ENCODE results near the gene DIAPH3. TPM values are rescaled to one million over a fixed set of nuclear protein-coding genes. Genes with fewer than 3 reads are reported as not detected.
A peak's percentile ranks its signal among the peaks of the same experiment; 100 is the strongest.
"Not testable (repeated sequence)": the region's sequence is repeated elsewhere in the genome, so short reads cannot be mapped to it uniquely, and the experiment has no call there.

Gene DIAPH3
- total RNA-seq: 0.15 TPM

DNA sequence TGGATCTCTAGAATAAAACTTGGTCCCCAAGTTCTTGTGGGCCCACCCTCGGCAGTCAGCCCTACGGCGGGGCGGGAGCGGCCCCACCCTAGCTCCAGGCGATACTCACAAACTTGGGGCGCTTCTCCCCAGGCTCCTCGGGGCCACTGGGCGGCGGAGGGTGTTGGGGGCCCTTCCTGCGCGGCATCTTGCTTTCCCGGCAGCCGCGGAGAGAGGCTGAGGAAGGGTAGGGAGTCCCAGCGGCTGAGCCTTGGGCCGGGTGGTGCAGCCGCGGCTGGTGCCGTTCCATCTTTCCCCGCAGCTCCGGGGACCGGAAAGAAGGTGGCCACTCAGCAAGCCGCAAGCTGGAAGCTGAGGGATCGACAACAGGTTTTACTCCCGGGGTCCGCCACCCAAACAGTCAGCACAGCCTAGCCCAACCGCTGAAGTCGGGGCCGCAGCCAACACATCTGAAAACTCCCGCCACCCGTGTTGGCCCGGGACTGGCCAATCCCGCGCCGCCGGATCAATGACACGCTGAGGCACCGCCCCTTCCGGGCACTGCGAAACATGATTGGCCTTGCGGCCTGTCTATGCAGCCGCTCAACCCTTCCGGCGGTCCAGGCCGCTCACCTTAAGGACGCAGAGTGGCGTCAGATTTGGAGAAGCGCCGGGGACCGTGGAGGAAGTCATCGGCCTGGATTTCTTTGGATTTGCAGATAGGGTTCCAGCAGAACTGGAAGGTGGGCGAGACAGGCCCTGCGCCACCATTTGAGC, at the start of gene DIAPH3:
DIAPH3 (minus strand) TSS at position 451 of the 756 bp plus-strand sequence; CDS start at position 289, 162 bp downstream.
- DNase-seq (ENCODE audit: low spot score): peak; percentile 98
- ATAC-seq: peak; percentile 99

GRCh38 chr13:60213236-60213744, 49.6 kb upstream of the DIAPH3 start:
- ATAC-seq (no peak), DNase-seq (ENCODE audit: low spot score) (no peak)

- no peak for DNase-seq (ENCODE audit: low spot score)
- no peak for ATAC-seq
These were observed 47.8 kb upstream of the DIAPH3 start for GRCh38 chr13:60211548-60211947.

DNA sequence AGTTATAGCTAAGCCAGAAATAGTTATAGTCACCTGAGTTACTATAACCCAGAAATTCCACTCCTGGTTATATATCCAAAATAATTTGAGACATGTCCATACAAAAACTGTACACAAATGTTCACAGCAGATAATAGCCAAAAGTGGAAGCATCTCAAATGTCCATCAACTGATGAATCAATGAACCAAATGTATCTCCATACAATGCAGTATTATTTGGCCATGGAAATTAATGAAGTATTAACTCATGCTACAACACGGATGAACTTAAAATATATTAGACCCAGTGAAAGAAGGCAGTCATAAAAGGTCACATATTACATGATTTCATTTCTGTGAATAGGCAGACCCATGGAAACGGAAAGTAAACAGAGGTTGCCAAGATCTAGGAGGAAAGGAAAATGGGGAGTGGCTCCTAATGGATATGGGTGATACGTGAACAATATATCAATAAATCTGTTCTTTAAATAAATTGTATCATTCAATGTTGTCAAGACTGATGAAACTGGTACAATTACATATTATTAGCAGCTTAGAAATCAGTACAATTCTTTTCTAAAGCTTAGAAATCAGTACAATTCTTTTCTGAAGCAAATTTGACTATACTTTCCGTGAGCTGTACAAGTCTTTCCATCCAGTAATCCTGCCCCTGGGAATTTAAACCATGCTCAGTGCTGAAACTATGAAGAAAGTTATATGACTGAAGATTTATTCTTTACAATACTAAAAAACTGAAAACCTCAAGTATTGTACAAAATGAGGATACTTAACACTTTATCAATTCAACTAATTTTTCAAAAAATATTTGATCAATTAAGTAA, 47.0 kb upstream of the DIAPH3 start:
- DNase-seq (ENCODE audit: low spot score) (no peak), ATAC-seq (no peak)

- ATAC-seq; DNase-seq (ENCODE audit: low spot score): not testable (repeated sequence)
These were observed 41.8 kb upstream of the DIAPH3 start for GRCh38 chr13:60205499-60205898.

DNA sequence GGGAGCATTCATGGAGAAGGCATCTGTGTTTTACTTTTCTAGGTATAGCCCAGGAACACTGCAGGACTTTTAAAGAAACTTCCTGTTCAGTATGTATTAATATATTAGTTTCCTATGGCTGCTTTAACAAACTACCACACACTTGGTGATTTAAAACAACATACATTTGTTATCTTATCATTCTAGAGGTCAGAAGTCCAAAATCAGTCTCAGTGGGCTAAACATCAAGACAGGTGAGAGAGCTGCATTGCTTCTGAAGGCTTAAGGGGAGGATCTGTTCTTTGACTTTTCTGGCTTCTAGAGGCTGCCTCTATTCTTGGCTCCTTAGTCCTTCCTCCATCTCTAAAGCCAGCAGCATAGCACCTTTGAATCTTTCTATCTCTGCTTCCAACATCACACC, 37.6 kb upstream of the DIAPH3 start:
- ATAC-seq (no peak), DNase-seq (ENCODE audit: low spot score) (no peak)

DNA sequence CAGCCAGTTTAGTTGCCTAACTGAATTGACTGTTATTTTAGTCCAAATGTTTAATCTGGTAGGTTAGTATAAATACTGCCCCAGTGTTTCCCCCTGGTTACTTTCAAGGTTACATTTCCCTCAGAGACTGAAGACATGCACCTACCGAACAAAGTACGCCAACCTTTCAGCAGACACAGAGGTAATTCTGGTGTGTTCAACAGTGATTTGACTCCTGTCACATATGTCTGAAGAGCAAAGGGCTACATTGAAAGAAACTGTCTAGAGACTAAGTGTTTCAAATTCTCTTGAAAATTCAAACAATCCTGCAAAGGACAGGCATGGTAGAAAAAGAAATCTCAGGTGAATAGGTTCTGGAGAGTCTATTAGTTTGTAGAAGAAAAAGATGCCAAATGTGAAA, 32.2 kb upstream of the DIAPH3 start:
- not testable (repeated sequence) for DNase-seq (ENCODE audit: low spot score); ATAC-seq

DNA sequence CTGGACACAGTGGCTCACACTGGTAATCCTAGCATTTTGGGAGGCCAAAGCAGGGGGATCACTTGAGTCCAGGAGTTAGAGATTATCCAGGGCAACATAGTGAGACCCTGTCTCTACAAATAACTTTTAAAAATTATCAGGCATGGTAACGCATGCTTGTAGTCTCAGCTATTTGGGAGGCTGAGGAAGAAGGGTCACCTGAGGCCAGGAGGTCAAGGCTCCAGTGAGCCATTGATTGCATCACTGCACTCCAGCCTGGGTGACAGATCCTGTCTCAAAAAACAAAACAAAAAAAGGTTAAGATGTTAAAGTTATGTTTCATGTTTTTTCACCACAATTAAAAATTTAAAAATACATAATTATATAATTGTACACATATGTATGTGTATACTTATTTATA, 19.2 kb upstream of the DIAPH3 start:
- DNase-seq (ENCODE audit: low spot score) (no peak), ATAC-seq (no peak)

- DNase-seq (ENCODE audit: low spot score) (no peak), ATAC-seq (no peak)
These were observed 14.6 kb upstream of the DIAPH3 start for GRCh38 chr13:60178327-60178726.

DNA sequence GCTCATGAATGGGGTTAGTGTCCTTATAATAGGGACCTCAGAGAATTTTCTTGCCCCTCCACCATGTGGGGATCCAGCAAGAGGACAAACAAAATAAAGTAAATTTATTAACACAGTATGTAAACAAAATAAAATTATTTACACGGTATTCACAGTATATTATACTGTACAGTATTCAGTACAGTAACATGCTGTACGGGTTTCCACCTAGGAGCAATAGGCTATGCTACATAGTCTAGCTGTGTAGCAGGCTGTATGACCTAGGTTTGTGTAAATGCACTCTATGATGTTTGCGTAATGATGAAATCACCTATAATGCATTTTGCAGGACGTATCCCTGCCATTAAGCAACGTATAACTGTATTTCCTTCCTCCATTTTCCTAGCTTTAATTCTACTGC, 11.8 kb upstream of the DIAPH3 start:
- DNase-seq (ENCODE audit: low spot score) (no peak), ATAC-seq (no peak)

- DNase-seq (ENCODE audit: low spot score): no peak
- no peak for ATAC-seq
These were observed 10.4 kb upstream of the DIAPH3 start for GRCh38 chr13:60174113-60174512.

- DNase-seq (ENCODE audit: low spot score) (no peak), ATAC-seq (no peak)
These were observed 8.4 kb upstream of the DIAPH3 start for GRCh38 chr13:60172111-60172510.

GRCh38 chr13:60170414-60170813, 6.7 kb upstream of the DIAPH3 start:
- ATAC-seq (no peak), DNase-seq (ENCODE audit: low spot score) (no peak)

GRCh38 chr13:60169239-60170031, 5.7 kb upstream of the DIAPH3 start:
- DNase-seq (ENCODE audit: low spot score): no peak
- no peak for ATAC-seq

DNA sequence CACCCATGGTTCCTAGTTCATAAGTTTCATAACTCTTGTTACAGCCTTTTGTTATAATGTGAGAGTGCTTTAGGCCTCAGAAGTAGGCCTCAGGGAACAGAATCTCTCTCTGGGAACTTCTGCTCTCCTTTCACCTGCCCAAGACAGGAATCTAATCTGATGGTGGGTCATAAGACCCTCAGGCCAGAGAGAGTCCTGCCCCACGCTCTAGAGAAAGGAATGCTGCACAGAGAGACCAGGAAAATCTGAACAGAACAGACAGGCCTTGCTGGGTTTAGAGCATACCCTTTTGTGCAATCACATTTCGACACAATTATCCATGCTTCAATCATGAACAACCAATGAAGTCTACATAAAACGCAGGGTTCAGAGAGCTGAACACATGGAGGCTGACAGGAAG, 3.4 kb upstream of the DIAPH3 start:
- DNase-seq (ENCODE audit: low spot score) (no peak), ATAC-seq (no peak)

DNA sequence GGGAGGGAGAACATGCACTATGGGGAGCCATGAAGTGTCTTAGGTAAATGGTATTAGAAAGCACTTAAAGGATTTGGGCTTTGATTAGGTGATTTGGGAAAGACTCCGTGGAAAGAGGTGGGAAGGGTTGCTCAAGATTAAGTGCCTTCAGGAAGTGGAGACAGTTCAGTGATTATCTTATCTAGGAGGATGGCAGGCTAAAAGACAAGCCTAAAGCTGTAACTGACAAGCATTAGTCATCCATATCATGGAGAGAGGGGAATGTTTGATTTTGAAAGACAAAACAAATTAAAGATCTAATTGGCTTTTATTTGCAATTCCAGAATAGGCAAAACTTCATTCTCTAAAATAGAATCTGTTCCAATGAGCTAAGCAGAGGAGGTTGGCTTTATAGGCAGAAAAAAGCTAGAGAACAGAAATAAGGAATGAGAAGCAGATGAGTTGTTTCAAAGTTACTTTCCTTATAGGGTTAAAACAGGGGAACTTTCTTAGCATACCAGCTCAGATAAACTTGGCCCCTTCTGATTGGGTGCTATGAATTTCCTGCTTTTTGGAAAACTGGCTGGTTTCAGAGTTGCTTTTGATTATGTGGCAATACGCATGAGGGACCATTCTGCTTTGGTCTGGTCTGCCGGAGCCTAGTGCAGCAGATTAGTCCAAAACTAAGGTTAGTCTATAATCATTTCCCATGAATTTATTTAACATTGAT, 1.8 kb upstream of the DIAPH3 start:
- DNase-seq (ENCODE audit: low spot score): no peak
- no peak for ATAC-seq

DNA sequence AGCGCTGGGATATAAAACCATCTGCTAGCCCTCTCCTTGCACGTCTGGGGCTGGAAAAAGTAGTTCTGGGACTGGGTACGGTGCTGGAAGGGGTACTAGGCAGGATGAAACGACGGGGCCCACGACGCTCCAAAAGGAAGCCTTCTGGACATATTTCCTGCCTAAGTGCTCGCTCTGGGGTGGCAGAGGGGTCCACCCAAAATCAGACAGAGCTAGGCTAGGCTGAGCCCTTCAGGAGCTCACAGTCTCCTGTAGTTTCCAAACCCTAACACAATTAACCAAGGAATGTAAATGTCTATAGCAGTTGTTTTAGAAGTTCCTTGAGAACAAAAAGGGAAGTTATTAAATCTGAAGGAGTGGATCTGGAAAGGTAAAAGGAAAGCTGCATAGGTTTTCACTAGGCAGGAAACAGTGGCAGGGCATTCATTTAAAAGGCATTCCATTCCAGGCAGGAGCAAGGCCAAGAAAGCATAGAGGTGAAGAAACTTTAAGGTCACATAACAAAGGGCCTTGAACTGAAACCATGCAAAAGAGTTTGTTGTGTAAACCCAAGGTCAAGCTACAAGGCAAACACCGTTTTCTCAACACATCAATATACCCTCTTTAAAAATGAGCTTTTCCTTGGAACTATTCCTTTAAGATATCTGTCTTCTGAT, 634 bp upstream of the DIAPH3 start:
- ATAC-seq (peak; percentile 55), DNase-seq (ENCODE audit: low spot score) (no peak)

- no peak for ATAC-seq
- no peak for DNase-seq (ENCODE audit: low spot score)
These were observed 1.6 kb downstream of the DIAPH3 start for GRCh38 chr13:60162096-60162495.

GRCh38 chr13:60158321-60158801, 5.4 kb downstream of the DIAPH3 start:
- no peak for DNase-seq (ENCODE audit: low spot score)
- no peak for ATAC-seq

DNA sequence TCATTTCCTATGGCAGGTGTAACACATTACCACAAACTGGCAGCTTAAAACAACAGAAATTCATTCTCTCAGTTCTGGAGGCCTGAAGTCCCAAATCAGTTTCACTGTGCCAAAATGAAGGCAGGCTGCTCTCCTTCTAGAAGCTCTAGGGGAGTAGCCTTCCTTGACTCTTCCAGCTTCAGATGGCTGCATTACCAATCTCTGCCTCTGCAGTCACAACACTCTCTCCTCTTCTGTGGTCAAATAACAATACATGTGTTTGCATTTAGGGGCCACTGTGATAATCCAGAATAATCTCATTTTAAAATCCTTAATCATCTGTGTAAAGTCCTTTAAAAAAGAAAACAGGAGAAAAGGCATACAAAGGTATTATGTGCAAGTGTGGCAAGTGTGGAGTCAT, 7.8 kb downstream of the DIAPH3 start:
- ATAC-seq (no peak), DNase-seq (ENCODE audit: low spot score) (no peak)
